Spleen (tissue), 11 donors: ENCODE measurements around the gene FOXP1. TPM values are rescaled to one million over a fixed set of nuclear protein-coding genes. Genes with fewer than 3 reads are reported as not detected.
"Not testable (repeated sequence)": the region's sequence is repeated elsewhere in the genome, so short reads cannot be mapped to it uniquely, and the experiment has no call there.

Experiments
- DNase-seq: peaks from one replicate; pipeline ENCODE4 v3.0.0-alpha.2; 2020
- H3K27ac ChIP-seq, 8 donors: fragments of 200-600 bp; sonication (generic) in 7 of 8; 1 replicate in 4 of 8; 2 replicates in 4 of 8; pipeline versions ENCODE4 v1.5.0 to v1.8.0; 2016 to 2021; ENCODE audit warnings: inconsistent platforms in 4 of 8, mild to moderate bottlenecking in 4 of 8, moderate library complexity in 1 of 8
- H3K27me3 ChIP-seq, 7 donors: fragments of 200-600 bp; sonication (generic) in 6 of 7; replicated peaks in 1 of 7; 1 replicate in 4 of 7; 2 replicates in 3 of 7; pipeline versions ENCODE4 v1.5.0 to v1.8.0; 2016 to 2021; ENCODE audit warnings: inconsistent platforms in 3 of 7, mild to moderate bottlenecking in 1 of 7
- H3K36me3 ChIP-seq, 6 donors: fragments of 200-600 bp; sonication (generic) in 5 of 6; 1 replicate in 4 of 6; 2 replicates in 2 of 6; pipeline versions ENCODE4 v1.5.0 to v1.8.0; 2016 to 2021; ENCODE audit warnings: inconsistent platforms in 2 of 6
- H3K4me1 ChIP-seq, 6 donors: fragments of 200-600 bp; sonication (generic) in 5 of 6; 1 replicate in 3 of 6; 2 replicates in 3 of 6; pipeline versions ENCODE4 v1.5.0 to v1.8.0; 2016 to 2021; ENCODE audit warnings: inconsistent platforms in 3 of 6
- H3K4me3 ChIP-seq, 8 donors: fragments of 200-600 bp; sonication (generic) in 7 of 8; 1 replicate in 4 of 8; 2 replicates in 4 of 8; pipeline versions ENCODE4 v1.5.0 to v1.8.0; 2016 to 2021; ENCODE audit warnings: inconsistent platforms in 4 of 8, mild to moderate bottlenecking in 4 of 8, moderate library complexity in 2 of 8
- H3K9me3 ChIP-seq, 8 donors: fragments of 200-600 bp; sonication (generic) in 7 of 8; 1 replicate in 4 of 8; 2 replicates in 4 of 8; pipeline versions ENCODE4 v1.5.0 to v1.8.0; 2016 to 2021; ENCODE audit warnings: inconsistent platforms in 4 of 8
- POLR2A ChIP-seq, 3 donors: fragments of 450-650 bp; IDR thresholded peaks; one replicate each; pipeline ENCODE4 v1.5.1; 2017; ENCODE audit warnings: antibody characterized with exemption in 3 of 3, mild to moderate bottlenecking in 1 of 3
- POLR2AphosphoS5 ChIP-seq, 3 donors: sonication (generic); formaldehyde crosslinking; IDR thresholded peaks; one replicate each; pipeline ENCODE4 v1.5.1; 2017; ENCODE audit warnings: antibody characterized with exemption in 3 of 3
- WGBS, 5 donors: extraction: QIAGEN DNeasy Blood & Tissue Kit in 3 of 5; methylation state at CpG; one replicate each; pipeline versions ENCODE4 v1.1.5 to v1.1.7; 2013 to 2018; 5-methylcytosine and 5-hydroxymethylcytosine counted together
- intact Hi-C: fragments of 100-400 bp; cut with DNase I; formaldehyde crosslinking; loops from one replicate; pipeline ENCODE4 v1.15.0; 2023; ENCODE audit warnings: low total_unique reads
- polyA plus RNA-seq, 3 donors: library from polyadenylated mRNA; stranded (reverse); fragments of 200-250 nt; gene quantifications; one replicate each; pipeline ENCODE4 v1.2.1, GENCODE V29; 2013
- total RNA-seq, 7 donors: library from RNA; depleted of rRNA in 3 of 7; stranded (reverse); fragments of >200 nt in 3 of 7; fragmentation: NEBNext Ultra II Directional in 4 of 7; extraction: Animal tissue kit (Norgen Biotek cat#: 25700) in 4 of 7; gene quantifications; one replicate each; pipeline versions ENCODE4 v1.1.0 to v1.2.1, GENCODE V29; 2016 to 2021
- TF ChIP-seq, protein P1 (sequence below), 11 experiments: fragments of 200-600 bp in 7 of 11; fragments of 450-650 bp in 4 of 11; sonication (generic) in 4 of 11; IDR thresholded peaks in 8 of 11; conservative IDR thresholded peaks in 3 of 11; 1 replicate in 7 of 11; 2 replicates in 4 of 11; pipeline versions ENCODE4 v1.4.0 to v1.8.0; 2016 to 2021; ENCODE audit warnings: antibody characterized with exemption in 11 of 11, inconsistent platforms in 4 of 11, mild to moderate bottlenecking in 1 of 11
- donor health status: healthy with polysubstance abuse.
- donor health status: DM: no; HTN: no; CAD: no; lungs with moderate emphysema.
- donor health status: DM: no; HTN: no; CAD: no.
- donor health status: Bipolar disorder and iron deficiency.
- donor health status: healthy.
- donor health status: DM: no; HTN: no; CAD: no.
- donor health status: DM: yes; HTN: yes; CAD: no.

FOXP1 gene
- total and polyA plus RNA-seq, 10 donors: 11.1 to 202 (median 153) TPM

DNA sequence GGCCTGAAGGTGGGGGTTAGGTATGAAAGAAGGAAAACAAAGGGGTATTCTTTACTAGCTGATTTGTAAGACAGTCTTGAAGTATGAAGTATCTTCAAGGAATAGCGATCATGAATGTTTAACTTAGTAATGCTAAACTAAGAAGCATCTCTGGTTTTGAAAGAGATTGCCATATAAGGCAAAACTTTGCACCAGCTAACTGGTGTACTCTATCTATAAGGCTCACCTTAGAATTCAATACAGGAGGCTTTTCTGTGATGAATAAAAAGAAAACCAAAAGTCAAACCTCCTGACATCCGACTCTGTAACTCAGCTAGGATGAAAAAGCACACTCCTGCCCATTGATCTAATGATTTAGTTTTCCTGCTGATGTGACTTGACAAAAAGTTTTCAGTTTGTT is 54.7 kb downstream of the FOXP1 start:
- H3K36me3 ChIP-seq: peaks cover 0 to 5% (median 0%) of the 10 kb centered on the region in 6 donors
- no peaks in the 10 kb centered on the region for H3K27me3 ChIP-seq
- DNase-seq: no peak
- 77 to 88% (median 80%) methylated on average over 2 of the region's 2 CpGs for WGBS, 5 donors
- TF ChIP-seq POLR2AphosphoS5 (IDR thresholded peaks at IDR 0.05) (no peak), POLR2A (IDR thresholded peaks at IDR 0.05) (no peak)
- TF ChIP-seq, protein P1, sequence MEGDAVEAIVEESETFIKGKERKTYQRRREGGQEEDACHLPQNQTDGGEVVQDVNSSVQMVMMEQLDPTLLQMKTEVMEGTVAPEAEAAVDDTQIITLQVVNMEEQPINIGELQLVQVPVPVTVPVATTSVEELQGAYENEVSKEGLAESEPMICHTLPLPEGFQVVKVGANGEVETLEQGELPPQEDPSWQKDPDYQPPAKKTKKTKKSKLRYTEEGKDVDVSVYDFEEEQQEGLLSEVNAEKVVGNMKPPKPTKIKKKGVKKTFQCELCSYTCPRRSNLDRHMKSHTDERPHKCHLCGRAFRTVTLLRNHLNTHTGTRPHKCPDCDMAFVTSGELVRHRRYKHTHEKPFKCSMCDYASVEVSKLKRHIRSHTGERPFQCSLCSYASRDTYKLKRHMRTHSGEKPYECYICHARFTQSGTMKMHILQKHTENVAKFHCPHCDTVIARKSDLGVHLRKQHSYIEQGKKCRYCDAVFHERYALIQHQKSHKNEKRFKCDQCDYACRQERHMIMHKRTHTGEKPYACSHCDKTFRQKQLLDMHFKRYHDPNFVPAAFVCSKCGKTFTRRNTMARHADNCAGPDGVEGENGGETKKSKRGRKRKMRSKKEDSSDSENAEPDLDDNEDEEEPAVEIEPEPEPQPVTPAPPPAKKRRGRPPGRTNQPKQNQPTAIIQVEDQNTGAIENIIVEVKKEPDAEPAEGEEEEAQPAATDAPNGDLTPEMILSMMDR (IDR thresholded peaks at IDR 0.05 in 8 of 11, conservative IDR thresholded peaks at IDR 0.05 in 3 of 11): no peak
- intact Hi-C loops: no loop called here
- H3K27ac ChIP-seq: no peak overlapping the region
- H3K9me3 ChIP-seq: no peaks in the 10 kb centered on the region
- H3K4me1 ChIP-seq: peaks cover 0 to 73% (median 28%) of the 10 kb centered on the region in 6 donors
- no peak overlapping the region for H3K4me3 ChIP-seq

DNA sequence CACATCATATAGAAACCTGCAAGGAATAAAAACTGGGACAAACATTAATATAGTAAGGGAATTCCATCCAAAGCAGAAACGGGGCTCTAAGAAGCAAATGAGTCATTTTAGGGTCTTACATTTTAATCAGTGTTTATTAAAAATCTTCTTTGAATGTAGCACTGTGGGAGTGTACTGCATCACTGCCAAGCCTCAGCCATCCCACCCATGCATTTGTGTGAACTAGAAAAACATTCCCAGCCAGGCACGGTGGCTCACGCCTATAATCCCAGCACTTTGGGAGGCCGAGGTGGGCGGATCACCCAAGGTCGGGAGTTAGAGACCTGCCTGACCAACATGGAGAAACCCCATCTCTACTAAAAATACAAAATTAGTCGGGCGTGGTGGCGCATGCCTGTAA is 57.1 kb downstream of the FOXP1 start:
- Histone ChIP-seq H3K27ac (peak overlapping the region in 1 of 8 donors; percentile 72), H3K4me1 (peaks cover 0 to 67% (median 15%) of the 10 kb centered on the region in 6 donors)
- H3K36me3 ChIP-seq, H3K4me3 ChIP-seq, intact Hi-C loops, DNase-seq, H3K27me3 ChIP-seq, H3K9me3 ChIP-seq: not testable (repeated sequence)
- 88 to 97% (median 95%) methylated on average over 9 of the region's 9 CpGs for WGBS, 5 donors

DNA sequence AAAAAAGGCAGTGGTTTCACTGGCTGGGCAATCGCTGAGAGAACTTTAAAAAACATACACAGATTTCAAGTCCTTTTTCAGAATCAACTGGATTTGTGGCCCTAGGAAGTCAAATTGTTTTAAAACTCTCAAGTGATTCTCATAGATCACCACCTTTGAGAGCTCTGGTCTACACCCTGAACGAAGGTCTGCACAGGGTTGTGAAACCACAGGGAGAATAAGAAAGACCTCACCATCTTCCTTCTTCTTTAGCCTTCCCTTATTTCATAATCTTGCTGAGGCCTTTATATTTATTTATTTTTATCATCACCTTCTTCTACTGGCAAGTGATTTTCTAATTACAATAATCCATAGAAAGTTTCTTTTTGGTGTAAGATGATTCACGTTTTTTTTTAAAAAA is 58.1 kb downstream of the FOXP1 start:
- TF ChIP-seq, protein P1 (IDR thresholded peaks at IDR 0.05 in 8 of 11, conservative IDR thresholded peaks at IDR 0.05 in 3 of 11): no peak
- TF ChIP-seq POLR2A (IDR thresholded peaks at IDR 0.05) (no peak), POLR2AphosphoS5 (IDR thresholded peaks at IDR 0.05) (no peak)
- H3K4me3 ChIP-seq: no peak overlapping the region
- intact Hi-C loops: no loop called here
- H3K4me1 ChIP-seq: peaks cover 0 to 64% (median 11%) of the 10 kb centered on the region in 6 donors
- no peaks in the 10 kb centered on the region for H3K27me3 ChIP-seq
- 58 to 70% (median 67%) methylated on average over 3 of the region's 3 CpGs for WGBS, 5 donors
- no peak for DNase-seq
- H3K27ac ChIP-seq: peak overlapping the region in 2 of 8 donors; percentile 33 to 72
- H3K36me3 ChIP-seq: no peaks in the 10 kb centered on the region
- no peaks in the 10 kb centered on the region for H3K9me3 ChIP-seq

DNA sequence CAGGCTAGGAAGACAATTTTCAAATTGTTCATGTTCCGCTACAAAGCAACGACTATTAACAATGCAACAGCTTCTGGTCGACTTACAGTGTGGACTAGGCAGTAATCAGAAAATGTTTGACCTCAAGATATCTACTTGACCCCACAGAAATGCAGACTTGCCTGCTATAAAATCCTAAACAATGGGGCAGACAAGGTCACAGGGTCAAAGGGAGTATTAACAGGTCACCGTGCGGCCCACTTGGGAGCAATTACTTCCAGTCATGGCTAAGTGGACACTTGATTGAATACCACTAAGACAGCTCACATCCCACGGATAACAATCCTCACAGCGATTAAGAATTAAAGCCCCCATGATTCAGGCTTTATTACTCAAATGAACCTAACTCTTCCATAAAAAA is 58.9 kb downstream of the FOXP1 start:
- H3K4me1 ChIP-seq: peaks cover 0 to 64% (median 11%) of the 10 kb centered on the region in 6 donors
- no peak for DNase-seq
- H3K4me3 ChIP-seq: no peak overlapping the region
- no peaks in the 10 kb centered on the region for H3K27me3 ChIP-seq
- WGBS, 5 donors: 58 to 80% (median 66%) methylated on average over 7 of the region's 7 CpGs
- H3K27ac ChIP-seq: peak overlapping the region in 1 of 8 donors; percentile 72
- H3K36me3 ChIP-seq: no peaks in the 10 kb centered on the region
- no peaks in the 10 kb centered on the region for H3K9me3 ChIP-seq
- TF ChIP-seq POLR2AphosphoS5 (IDR thresholded peaks at IDR 0.05): no peak
- TF ChIP-seq, protein P1 (IDR thresholded peaks at IDR 0.05 in 8 of 11, conservative IDR thresholded peaks at IDR 0.05 in 3 of 11): no peak
- no peak for TF ChIP-seq POLR2A (IDR thresholded peaks at IDR 0.05)
- intact Hi-C loops: no loop called here

DNA sequence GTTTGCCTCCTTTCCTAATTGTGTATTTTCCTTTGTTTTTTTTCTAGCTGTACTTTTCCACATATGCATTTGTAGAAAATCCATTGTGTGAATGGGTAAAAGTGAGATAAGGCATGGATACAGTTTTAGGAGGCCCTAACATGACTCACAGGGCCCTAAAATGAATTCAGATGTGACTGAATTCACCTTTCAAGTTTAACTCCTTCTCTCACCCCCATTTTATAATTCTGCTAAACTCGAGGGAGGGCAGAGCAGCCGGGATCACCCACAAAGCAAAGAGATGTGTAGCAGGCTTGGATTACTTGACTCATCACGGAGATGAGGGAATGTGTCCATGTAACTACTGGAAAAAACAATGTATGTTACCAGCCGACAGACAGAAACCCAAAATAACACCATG is 59.9 kb downstream of the FOXP1 start:
- Histone ChIP-seq H3K27ac (no peak overlapping the region), H3K9me3 (no peaks in the 10 kb centered on the region), H3K36me3 (no peaks in the 10 kb centered on the region), H3K4me3 (no peak overlapping the region), H3K4me1 (peaks cover 0 to 57% (median 11%) of the 10 kb centered on the region in 6 donors), H3K27me3 (no peaks in the 10 kb centered on the region)
- TF ChIP-seq, protein P1 (IDR thresholded peaks at IDR 0.05 in 8 of 11, conservative IDR thresholded peaks at IDR 0.05 in 3 of 11): no peak
- TF ChIP-seq POLR2A (IDR thresholded peaks at IDR 0.05) (no peak), POLR2AphosphoS5 (IDR thresholded peaks at IDR 0.05) (no peak)
- no peak for DNase-seq
- 89 to 97% (median 92%) methylated on average over 4 of the region's 4 CpGs for WGBS, 5 donors
- intact Hi-C loops: no loop called here
